GM19035 (cell line): Measurements from ENCODE around the gene MBD5.
A peak's percentile ranks its signal among the peaks of the same experiment; 100 is the strongest.
"Not testable (repeated sequence)": the region's sequence is repeated elsewhere in the genome, so short reads cannot be mapped to it uniquely, and the experiment has no call there.

Source experiments
- ATAC-seq: cut with Tn5 transposase; IDR thresholded peaks from one replicate; pipeline ENCODE4 v1.9.1; 2021; ENCODE audit not compliant: unreplicated experiment

MBD5 gene

DNA sequence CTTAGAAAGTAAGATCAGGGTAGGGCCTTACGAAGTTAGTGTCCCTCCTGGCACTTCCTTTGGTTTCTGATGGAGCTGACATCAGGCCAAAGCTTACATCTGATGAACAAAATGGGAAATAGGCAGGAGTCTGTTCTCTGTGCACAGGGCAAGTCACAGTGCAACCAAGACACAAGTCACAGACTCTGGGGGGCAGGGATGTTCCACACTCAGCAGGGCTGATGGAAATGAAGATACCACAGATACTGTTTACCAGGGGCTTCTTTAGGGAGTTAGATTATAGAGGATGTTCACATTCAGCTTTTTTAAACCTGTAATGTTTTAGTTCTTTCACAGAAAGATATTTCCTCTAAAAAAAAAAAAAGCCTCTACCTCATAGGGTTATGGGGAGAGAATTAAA lies 517.5 kb downstream of the MBD5 start:
- no peak for ATAC-seq

DNA sequence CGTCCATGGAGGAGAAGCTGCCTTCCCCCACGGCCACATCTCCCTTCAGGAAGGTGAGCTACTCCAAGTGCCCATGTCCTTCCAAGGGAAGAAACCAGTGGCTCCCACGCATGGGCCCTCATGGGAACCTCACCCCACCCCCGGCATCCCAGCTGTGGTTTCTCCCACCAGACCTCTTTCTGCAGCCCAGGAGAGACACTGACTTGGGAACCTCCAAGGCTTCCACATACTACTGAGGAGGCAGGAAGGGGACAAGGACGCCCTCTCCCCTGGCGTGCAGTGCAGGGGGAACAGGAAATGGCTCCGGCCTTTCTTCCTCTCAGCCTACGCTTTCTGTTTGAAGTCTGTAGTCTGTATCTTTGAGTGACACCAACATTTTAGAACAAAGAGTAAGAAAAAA lies 519.1 kb downstream of the MBD5 start:
- ATAC-seq, result no peak

DNA sequence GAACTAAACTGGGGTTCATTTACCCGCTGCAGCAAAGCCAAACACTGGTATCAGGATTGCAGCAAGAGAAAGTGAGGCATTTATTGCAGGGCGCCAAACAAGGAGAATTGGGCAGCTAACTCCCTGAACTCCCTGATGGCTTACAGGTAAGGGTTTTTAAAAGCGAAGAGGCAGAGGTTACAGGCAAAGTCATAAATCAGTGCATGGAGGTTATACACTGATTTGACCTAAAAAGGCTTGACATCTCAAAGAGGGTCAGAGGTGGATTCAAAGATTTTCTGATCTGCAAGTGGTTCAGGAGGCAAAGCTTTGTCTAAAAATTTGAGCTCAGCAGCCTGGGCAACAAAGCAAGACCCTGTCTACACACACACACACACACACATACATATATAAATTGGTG lies 520.9 kb downstream of the MBD5 start:
- no peak for ATAC-seq

GRCh38 chr2:148542614-148543013 lies 521.7 kb downstream of the MBD5 start:
- no peak for ATAC-seq

- not testable (repeated sequence) for ATAC-seq
Observed at GRCh38 chr2:148543088-148543540, 522.2 kb downstream of the MBD5 start.

GRCh38 chr2:148545390-148546256 lies 524.7 kb downstream of the MBD5 start:
- ATAC-seq, result no peak

DNA sequence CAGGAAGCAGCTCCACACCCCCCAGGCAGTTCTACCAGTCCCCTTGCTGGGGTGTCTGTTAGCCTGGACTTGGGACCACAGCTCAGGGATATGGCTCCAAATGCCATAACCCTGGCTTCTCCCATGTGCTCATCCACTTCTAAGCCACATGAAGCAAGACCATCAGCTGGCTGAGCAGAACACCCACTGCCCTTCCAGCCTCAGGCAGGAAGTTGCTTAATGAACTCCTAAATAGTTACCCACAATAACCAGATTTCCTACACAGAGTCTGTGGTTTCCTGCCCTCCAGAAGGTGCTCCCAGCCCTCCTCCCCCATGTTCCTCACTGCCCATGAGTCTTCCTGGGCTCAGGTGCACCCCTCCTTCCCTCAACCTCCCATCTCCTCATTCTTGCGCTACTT lies 525.4 kb downstream of the MBD5 start:
- ATAC-seq, result no peak

DNA sequence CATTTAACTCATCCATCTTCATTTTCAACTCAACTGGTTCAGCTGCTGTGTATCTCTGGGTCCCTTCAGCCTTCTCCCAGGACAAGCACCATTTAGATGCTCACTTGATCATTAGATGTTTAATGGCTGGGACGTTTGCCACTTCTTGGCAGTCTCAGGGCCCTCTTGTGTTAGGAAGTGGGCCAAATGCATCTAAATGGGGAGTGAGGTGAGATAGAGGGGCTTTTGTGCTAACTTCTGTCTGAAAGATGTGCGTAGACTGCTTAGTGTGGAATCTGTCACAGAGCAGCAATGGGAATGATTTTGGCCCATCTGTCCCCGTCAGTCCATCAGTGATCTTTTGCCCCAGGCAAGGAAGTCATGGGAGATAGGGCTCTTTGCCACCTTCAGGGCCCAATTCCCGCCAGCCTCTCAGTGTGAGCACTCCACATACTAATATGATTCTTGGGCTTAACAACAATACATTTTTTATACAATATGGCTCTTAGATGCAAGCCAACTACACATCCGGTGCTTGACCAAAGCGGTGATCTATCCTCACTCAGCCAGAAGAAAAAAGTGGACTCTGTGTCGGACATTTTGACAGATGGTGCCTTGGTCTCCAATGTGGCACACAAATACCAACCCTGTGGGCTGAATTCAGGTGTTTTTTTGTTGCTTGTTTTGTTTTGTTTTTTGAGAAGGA lies 528.0 kb downstream of the MBD5 start:
- no peak for ATAC-seq

DNA sequence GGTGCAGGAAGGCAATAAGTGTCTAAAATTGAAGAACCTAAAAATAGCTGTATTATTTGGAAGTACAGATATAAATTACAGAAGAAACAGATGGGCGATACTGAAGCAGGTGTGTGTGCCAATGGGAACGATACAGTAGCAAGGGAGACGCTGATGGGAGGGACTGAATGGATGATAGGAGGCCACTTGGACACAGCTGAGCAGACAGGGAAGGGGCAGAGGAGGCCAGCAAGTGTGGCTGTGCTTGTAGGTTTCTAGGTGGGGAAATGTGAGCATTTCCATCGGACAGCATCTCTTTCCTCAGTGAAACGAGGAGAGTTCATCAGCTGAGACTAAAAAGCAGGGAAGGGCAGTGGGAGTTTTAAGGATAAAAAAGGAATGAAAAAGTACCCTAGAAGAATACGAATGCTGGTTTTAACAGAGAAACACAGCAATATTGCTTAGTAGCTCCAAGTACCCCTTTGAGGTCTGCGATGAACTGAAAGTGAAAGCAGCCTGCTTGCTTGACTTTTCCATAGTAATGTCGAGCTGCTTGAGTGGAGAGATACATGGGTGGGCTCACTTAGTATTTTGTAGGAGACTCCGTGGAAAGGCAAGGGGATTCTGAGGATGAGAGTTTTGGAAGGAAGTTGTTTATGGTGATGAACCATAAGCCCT lies 531.9 kb downstream of the MBD5 start:
- peak; percentile 54 for ATAC-seq

DNA sequence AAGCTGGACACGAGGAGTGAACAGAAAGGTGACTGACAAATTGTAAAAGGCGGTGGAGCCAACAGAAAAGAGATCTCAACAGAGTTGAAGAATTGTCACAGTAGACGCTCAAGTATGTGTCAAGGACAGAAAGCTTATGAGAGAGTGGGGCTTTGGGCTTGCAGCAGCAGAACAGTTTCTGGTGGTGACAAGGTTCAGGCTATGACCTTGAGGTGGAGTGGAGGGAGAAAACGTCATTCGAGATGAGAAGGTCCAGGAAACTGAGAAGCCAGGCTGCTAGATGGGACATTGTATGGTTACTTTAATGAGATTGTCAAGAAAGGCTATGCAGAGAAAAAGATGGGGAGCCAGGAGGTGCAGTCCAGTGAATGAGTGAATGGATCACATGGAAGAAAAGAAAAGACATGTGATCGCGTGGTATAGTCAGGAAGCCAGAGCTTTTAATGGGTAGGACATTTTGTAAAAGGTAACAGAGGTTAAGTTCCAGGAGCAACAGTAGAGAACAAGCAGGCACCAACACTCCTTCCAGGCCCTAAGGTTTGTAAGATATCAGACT lies 532.5 kb downstream of the MBD5 start:
- peak; percentile 13 for ATAC-seq

GRCh38 chr2:148554459-148555247 lies 533.8 kb downstream of the MBD5 start:
- no peak for ATAC-seq

- ATAC-seq, result no peak
Observed at GRCh38 chr2:148555622-148556294, 534.9 kb downstream of the MBD5 start.

GRCh38 chr2:148557844-148558436 lies 537.0 kb downstream of the MBD5 start:
- peak; percentile 80 for ATAC-seq

GRCh38 chr2:148560496-148560895 lies 539.6 kb downstream of the MBD5 start:
- no peak for ATAC-seq

GRCh38 chr2:148561389-148561788 lies 540.5 kb downstream of the MBD5 start:
- no peak for ATAC-seq

DNA sequence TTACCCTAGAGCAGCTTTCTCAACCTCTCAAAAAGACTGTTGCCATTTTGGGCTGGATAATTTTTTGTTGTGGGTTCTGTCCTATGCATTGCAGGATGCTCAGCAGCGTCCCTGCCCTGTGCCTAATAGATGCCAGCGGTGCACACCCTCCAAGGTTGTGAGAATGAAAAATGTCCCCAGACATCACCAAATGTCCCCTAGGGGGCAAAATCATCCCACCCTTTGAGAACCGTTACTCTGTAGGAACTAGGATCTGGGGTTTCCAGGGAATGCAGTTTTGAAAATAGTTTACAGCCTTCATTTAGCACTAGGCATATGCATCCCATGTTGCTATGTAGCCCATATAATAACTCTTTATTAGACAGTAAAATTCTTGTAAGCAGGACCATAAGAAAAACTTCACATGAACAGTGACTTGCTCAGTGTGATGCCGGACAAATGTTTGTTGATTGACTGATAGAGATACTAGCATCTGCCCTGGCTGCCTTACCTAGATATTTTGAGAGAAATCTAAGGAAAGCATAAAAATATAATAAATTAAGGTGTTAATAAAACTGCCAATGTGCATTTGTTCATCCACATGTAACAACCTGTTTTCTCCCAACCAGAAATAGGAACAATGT lies 544.5 kb downstream of the MBD5 start:
- no peak for ATAC-seq
